OCI-LY7 (cell line): ENCODE data around the gene TLR7.

Source experiments
- CTCF ChIP-seq: fragments of 200-600 bp; sonication (generic); conservative IDR thresholded peaks from 2 replicates; pipeline ENCODE4 v1.5.1; 2014; ENCODE audit warnings: mild to moderate bottlenecking, antibody characterized with exemption, low read length, moderate library complexity, mixed read lengths
- EZH2phosphoT487 ChIP-seq: fragments of 200-600 bp; sonication (generic); IDR thresholded peaks from 2 replicates; pipeline ENCODE4 v1.6.1; 2018; ENCODE audit warnings: low read depth, borderline replicate concordance, mild to moderate bottlenecking, mixed run types, antibody characterized with exemption, low read length, moderate library complexity, mixed read lengths

- TF ChIP-seq CTCF (no peak), EZH2phosphoT487 (no peak)
Measured at GRCh38 chrX:12929701-12930100, 62.8 kb downstream of the TLR7 start.
